ENCODE data around the gene ASGR1.
"Not testable (repeated sequence)": the region's sequence is repeated elsewhere in the genome, so short reads cannot be mapped to it uniquely, and the experiment has no call there.

Gene ASGR1

GRCh38 chr17:7191069-7191468 lies 11.9 kb upstream of the ASGR1 start:
- no peak for DNase-seq (ENCODE audit: low spot score)

GRCh38 chr17:7190276-7190917 lies 11.2 kb upstream of the ASGR1 start:
- DNase-seq (ENCODE audit: low spot score): no peak

- DNase-seq (ENCODE audit: low spot score): peak; percentile 21
Measured at GRCh38 chr17:7186241-7186640, 7.1 kb upstream of the ASGR1 start.

- no peak for DNase-seq (ENCODE audit: low spot score)
Measured at GRCh38 chr17:7184647-7185046, 5.5 kb upstream of the ASGR1 start.

- peak; percentile 29 for DNase-seq (ENCODE audit: low spot score)
Measured at GRCh38 chr17:7184091-7184488, 4.9 kb upstream of the ASGR1 start.

GRCh38 chr17:7183433-7184090 lies 4.4 kb upstream of the ASGR1 start:
- DNase-seq (ENCODE audit: low spot score): no peak

GRCh38 chr17:7182101-7182500 lies 2.9 kb upstream of the ASGR1 start:
- not testable (repeated sequence) for DNase-seq (ENCODE audit: low spot score)

- no peak for DNase-seq (ENCODE audit: low spot score)
Measured at GRCh38 chr17:7178973-7179316, 225 bp downstream of the ASGR1 start.

- peak; percentile 65 for DNase-seq (ENCODE audit: low spot score)
Measured at GRCh38 chr17:7177954-7178477, 1.2 kb downstream of the ASGR1 start.

GRCh38 chr17:7177191-7177953 lies 1.8 kb downstream of the ASGR1 start:
- DNase-seq (ENCODE audit: low spot score): peak; percentile 61

- no peak for DNase-seq (ENCODE audit: low spot score)
Measured at GRCh38 chr17:7176841-7177190, 2.4 kb downstream of the ASGR1 start.

- DNase-seq (ENCODE audit: low spot score): no peak
Measured at GRCh38 chr17:7176107-7176840, 2.9 kb downstream of the ASGR1 start.

- DNase-seq (ENCODE audit: low spot score): no peak
Measured at GRCh38 chr17:7175330-7175733, 3.8 kb downstream of the ASGR1 start.

GRCh38 chr17:7174603-7175326 lies 4.4 kb downstream of the ASGR1 start:
- DNase-seq (ENCODE audit: low spot score): no peak

GRCh38 chr17:7173687-7174602 lies 5.2 kb downstream of the ASGR1 start:
- no peak for DNase-seq (ENCODE audit: low spot score)

- not testable (repeated sequence) for DNase-seq (ENCODE audit: low spot score)
Measured at GRCh38 chr17:7172522-7173191, 6.5 kb downstream of the ASGR1 start.

GRCh38 chr17:7169565-7169908 lies 9.6 kb downstream of the ASGR1 start:
- not testable (repeated sequence) for DNase-seq (ENCODE audit: low spot score)

GRCh38 chr17:7168841-7169564 lies 10.2 kb downstream of the ASGR1 start:
- DNase-seq (ENCODE audit: low spot score): not testable (repeated sequence)

GRCh38 chr17:7167832-7168231 lies 11.3 kb downstream of the ASGR1 start:
- no peak for DNase-seq (ENCODE audit: low spot score)
